Measurements from ENCODE around the gene RNASEH1.

The RNASEH1 gene

GRCh38 chr2:3532941-3533340, 25.2 kb downstream of the RNASEH1 start:
- H3K9ac ChIP-seq (ENCODE audit: low read length in 2 of 2): peak overlapping the region in 1 of 2 donors; percentile 13
- no peaks in the 10 kb centered on the region for H3K9me3 ChIP-seq (ENCODE audit: control insufficient read depth in 2 of 2, low read length in 2 of 2)
- peaks cover 27% of the 10 kb centered on the region for H3K4me1 ChIP-seq (ENCODE audit: control insufficient read depth, insufficient read depth, low read length)
- peaks cover 0 to 4% of the 10 kb centered on the region in 2 donors for H3K36me3 ChIP-seq (ENCODE audit: control insufficient read depth in 2 of 2, insufficient read depth in 2 of 2, low read length in 2 of 2)
- peak overlapping the region; percentile 62 for H3K27ac ChIP-seq (ENCODE audit: low read length)
- no peaks in the 10 kb centered on the region for H3K27me3 ChIP-seq (ENCODE audit: control insufficient read depth in 1 of 2, insufficient read depth in 2 of 2, low read length in 2 of 2)
- H3K4me3 ChIP-seq (ENCODE audit: low read length in 2 of 2): peak overlapping the region in 1 of 2 donors; percentile 40

- Histone ChIP-seq H3K4me3 (ENCODE audit: low read length in 2 of 2) (no peak overlapping the region), H3K9me3 (ENCODE audit: control insufficient read depth in 2 of 2, low read length in 2 of 2) (no peaks in the 10 kb centered on the region), H3K27ac (ENCODE audit: low read length) (no peak overlapping the region), H3K4me1 (ENCODE audit: control insufficient read depth, insufficient read depth, low read length) (peaks cover 23% of the 10 kb centered on the region), H3K27me3 (ENCODE audit: control insufficient read depth in 1 of 2, insufficient read depth in 2 of 2, low read length in 2 of 2) (no peaks in the 10 kb centered on the region), H3K36me3 (ENCODE audit: control insufficient read depth in 2 of 2, insufficient read depth in 2 of 2, low read length in 2 of 2) (peaks cover 0 to 4% of the 10 kb centered on the region in 2 donors), H3K9ac (ENCODE audit: low read length in 2 of 2) (no peak overlapping the region)
Observed at GRCh38 chr2:3529316-3530025, 28.7 kb downstream of the RNASEH1 start.

GRCh38 chr2:3527886-3528785, 30.0 kb downstream of the RNASEH1 start:
- peaks cover 0 to 3% of the 10 kb centered on the region in 2 donors for H3K36me3 ChIP-seq (ENCODE audit: control insufficient read depth in 2 of 2, insufficient read depth in 2 of 2, low read length in 2 of 2)
- no peak overlapping the region for H3K27ac ChIP-seq (ENCODE audit: low read length)
- H3K27me3 ChIP-seq (ENCODE audit: control insufficient read depth in 1 of 2, insufficient read depth in 2 of 2, low read length in 2 of 2): no peaks in the 10 kb centered on the region
- peaks cover 26% of the 10 kb centered on the region for H3K4me1 ChIP-seq (ENCODE audit: control insufficient read depth, insufficient read depth, low read length)
- no peak overlapping the region for H3K4me3 ChIP-seq (ENCODE audit: low read length in 2 of 2)
- H3K9ac ChIP-seq (ENCODE audit: low read length in 2 of 2): no peak overlapping the region
- H3K9me3 ChIP-seq (ENCODE audit: control insufficient read depth in 2 of 2, low read length in 2 of 2): no peaks in the 10 kb centered on the region

- no peak overlapping the region for H3K27ac ChIP-seq (ENCODE audit: low read length)
- H3K4me3 ChIP-seq (ENCODE audit: low read length in 2 of 2): no peak overlapping the region
- H3K27me3 ChIP-seq (ENCODE audit: control insufficient read depth in 1 of 2, insufficient read depth in 2 of 2, low read length in 2 of 2): no peaks in the 10 kb centered on the region
- no peak overlapping the region for H3K9ac ChIP-seq (ENCODE audit: low read length in 2 of 2)
- H3K36me3 ChIP-seq (ENCODE audit: control insufficient read depth in 2 of 2, insufficient read depth in 2 of 2, low read length in 2 of 2): peaks cover 0 to 1% of the 10 kb centered on the region in 2 donors
- no peaks in the 10 kb centered on the region for H3K9me3 ChIP-seq (ENCODE audit: control insufficient read depth in 2 of 2, low read length in 2 of 2)
- peaks cover 25% of the 10 kb centered on the region for H3K4me1 ChIP-seq (ENCODE audit: control insufficient read depth, insufficient read depth, low read length)
Observed at GRCh38 chr2:3526871-3527270, 31.3 kb downstream of the RNASEH1 start.

- Histone ChIP-seq H3K9ac (ENCODE audit: low read length in 2 of 2) (peak overlapping the region in 1 of 2 donors; percentile 16), H3K4me1 (ENCODE audit: control insufficient read depth, insufficient read depth, low read length) (peaks cover 36% of the 10 kb centered on the region), H3K36me3 (ENCODE audit: control insufficient read depth in 2 of 2, insufficient read depth in 2 of 2, low read length in 2 of 2) (no peaks in the 10 kb centered on the region), H3K27me3 (ENCODE audit: control insufficient read depth in 1 of 2, insufficient read depth in 2 of 2, low read length in 2 of 2) (no peaks in the 10 kb centered on the region), H3K9me3 (ENCODE audit: control insufficient read depth in 2 of 2, low read length in 2 of 2) (no peaks in the 10 kb centered on the region), H3K4me3 (ENCODE audit: low read length in 2 of 2) (peak overlapping the region; percentile 12 to 49), H3K27ac (ENCODE audit: low read length) (peak overlapping the region; percentile 80)
Observed at GRCh38 chr2:3523551-3524041, 34.5 kb downstream of the RNASEH1 start.

GRCh38 chr2:3522961-3523421, 35.1 kb downstream of the RNASEH1 start:
- H3K27ac ChIP-seq (ENCODE audit: low read length): peak overlapping the region; percentile 80
- peak overlapping the region; percentile 16 to 37 for H3K9ac ChIP-seq (ENCODE audit: low read length in 2 of 2)
- no peaks in the 10 kb centered on the region for H3K9me3 ChIP-seq (ENCODE audit: control insufficient read depth in 2 of 2, low read length in 2 of 2)
- H3K27me3 ChIP-seq (ENCODE audit: control insufficient read depth in 1 of 2, insufficient read depth in 2 of 2, low read length in 2 of 2): no peaks in the 10 kb centered on the region
- H3K36me3 ChIP-seq (ENCODE audit: control insufficient read depth in 2 of 2, insufficient read depth in 2 of 2, low read length in 2 of 2): no peaks in the 10 kb centered on the region
- peak overlapping the region; percentile 12 to 49 for H3K4me3 ChIP-seq (ENCODE audit: low read length in 2 of 2)
- peaks cover 36% of the 10 kb centered on the region for H3K4me1 ChIP-seq (ENCODE audit: control insufficient read depth, insufficient read depth, low read length)

- peak overlapping the region in 1 of 2 donors; percentile 85 for H3K4me3 ChIP-seq (ENCODE audit: low read length in 2 of 2)
- H3K27ac ChIP-seq (ENCODE audit: low read length): no peak overlapping the region
- peaks cover 36% of the 10 kb centered on the region for H3K4me1 ChIP-seq (ENCODE audit: control insufficient read depth, insufficient read depth, low read length)
- no peaks in the 10 kb centered on the region for H3K36me3 ChIP-seq (ENCODE audit: control insufficient read depth in 2 of 2, insufficient read depth in 2 of 2, low read length in 2 of 2)
- no peaks in the 10 kb centered on the region for H3K27me3 ChIP-seq (ENCODE audit: control insufficient read depth in 1 of 2, insufficient read depth in 2 of 2, low read length in 2 of 2)
- no peak overlapping the region for H3K9ac ChIP-seq (ENCODE audit: low read length in 2 of 2)
- no peaks in the 10 kb centered on the region for H3K9me3 ChIP-seq (ENCODE audit: control insufficient read depth in 2 of 2, low read length in 2 of 2)
Observed at GRCh38 chr2:3520591-3520990, 37.5 kb downstream of the RNASEH1 start.

- H3K36me3 ChIP-seq (ENCODE audit: control insufficient read depth in 2 of 2, insufficient read depth in 2 of 2, low read length in 2 of 2): no peaks in the 10 kb centered on the region
- H3K27ac ChIP-seq (ENCODE audit: low read length): peak within 1 kb of the TSS; percentile 96
- no peaks in the 10 kb centered on the region for H3K27me3 ChIP-seq (ENCODE audit: control insufficient read depth in 1 of 2, insufficient read depth in 2 of 2, low read length in 2 of 2)
- H3K9me3 ChIP-seq (ENCODE audit: control insufficient read depth in 2 of 2, low read length in 2 of 2): no peaks in the 10 kb centered on the region
- peaks cover 29% of the 10 kb centered on the region for H3K4me1 ChIP-seq (ENCODE audit: control insufficient read depth, insufficient read depth, low read length)
- peak within 1 kb of the TSS; percentile 76 to 78 for H3K9ac ChIP-seq (ENCODE audit: low read length in 2 of 2)
- peak within 1 kb of the TSS; percentile 85 to 87 for H3K4me3 ChIP-seq (ENCODE audit: low read length in 2 of 2)
Observed at GRCh38 chr2:3519255-3520205, 38.6 kb downstream of the RNASEH1 start, which contains the start of gene ADI1. TSS of gene ADI1 (minus strand) at chr2:3519531. CDS start at chr2:3519487, 44 bp downstream.

GRCh38 chr2:3518496-3519254, 39.5 kb downstream of the RNASEH1 start:
- H3K9ac ChIP-seq (ENCODE audit: low read length in 2 of 2): peak overlapping the region; percentile 76 to 78
- H3K27me3 ChIP-seq (ENCODE audit: control insufficient read depth in 1 of 2, insufficient read depth in 2 of 2, low read length in 2 of 2): no peaks in the 10 kb centered on the region
- peaks cover 25% of the 10 kb centered on the region for H3K4me1 ChIP-seq (ENCODE audit: control insufficient read depth, insufficient read depth, low read length)
- peak overlapping the region; percentile 96 for H3K27ac ChIP-seq (ENCODE audit: low read length)
- H3K4me3 ChIP-seq (ENCODE audit: low read length in 2 of 2): peak overlapping the region; percentile 85 to 87
- no peaks in the 10 kb centered on the region for H3K36me3 ChIP-seq (ENCODE audit: control insufficient read depth in 2 of 2, insufficient read depth in 2 of 2, low read length in 2 of 2)
- H3K9me3 ChIP-seq (ENCODE audit: control insufficient read depth in 2 of 2, low read length in 2 of 2): no peaks in the 10 kb centered on the region
